HG02970 (cell line): ENCODE data around the gene TARDBP.
"Not testable (repeated sequence)": the region's sequence is repeated elsewhere in the genome, so short reads cannot be mapped to it uniquely, and the experiment has no call there.

ENCODE experiments used
- ATAC-seq: cut with Tn5 transposase; IDR thresholded peaks from one replicate; pipeline ENCODE4 v1.9.1; 2021; ENCODE audit warnings: mild to moderate bottlenecking, moderate library complexity, moderate number of reproducible peaks; ENCODE audit not compliant: unreplicated experiment, low FRiP score

Gene TARDBP

DNA sequence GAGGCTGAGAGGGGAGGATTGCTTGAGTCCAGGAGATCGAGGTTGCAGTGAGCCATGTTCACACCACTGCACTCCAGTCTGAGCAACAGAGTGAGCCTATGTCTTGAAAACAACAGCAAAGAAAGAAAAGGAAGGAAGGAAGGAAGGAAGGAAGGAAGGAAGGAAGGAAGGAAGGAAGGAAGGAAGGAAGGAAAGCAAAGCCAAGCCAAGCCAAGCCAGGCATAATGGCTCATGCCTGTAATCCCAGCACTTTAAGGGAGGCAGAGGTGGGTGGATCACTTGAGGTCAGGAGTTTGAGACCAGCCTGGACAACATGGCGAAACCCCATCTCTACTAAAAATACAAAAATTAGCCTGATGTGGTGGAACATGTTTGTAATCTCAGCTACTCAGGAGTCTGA lies 20.4 kb upstream of the TARDBP start:
- ATAC-seq: not testable (repeated sequence)

DNA sequence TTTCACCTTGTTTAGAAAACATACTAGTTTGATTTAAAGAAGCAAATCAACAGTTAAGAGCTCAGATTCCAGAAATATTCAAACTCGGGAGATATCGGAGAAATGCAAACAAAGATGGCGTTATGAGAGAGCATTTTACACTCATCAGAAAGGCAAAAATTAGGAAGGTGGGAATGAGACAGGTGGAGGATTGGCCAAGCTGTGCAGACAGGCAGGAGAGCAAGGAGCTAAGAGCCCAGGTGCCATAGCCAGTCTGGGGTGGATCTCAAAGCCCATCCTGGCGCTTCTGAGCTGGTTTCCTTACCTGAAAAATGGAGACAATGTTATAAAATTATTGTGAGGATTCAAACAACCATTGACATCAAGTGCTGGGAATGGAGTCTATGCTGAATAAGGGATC lies 19.6 kb upstream of the TARDBP start:
- ATAC-seq: no peak

DNA sequence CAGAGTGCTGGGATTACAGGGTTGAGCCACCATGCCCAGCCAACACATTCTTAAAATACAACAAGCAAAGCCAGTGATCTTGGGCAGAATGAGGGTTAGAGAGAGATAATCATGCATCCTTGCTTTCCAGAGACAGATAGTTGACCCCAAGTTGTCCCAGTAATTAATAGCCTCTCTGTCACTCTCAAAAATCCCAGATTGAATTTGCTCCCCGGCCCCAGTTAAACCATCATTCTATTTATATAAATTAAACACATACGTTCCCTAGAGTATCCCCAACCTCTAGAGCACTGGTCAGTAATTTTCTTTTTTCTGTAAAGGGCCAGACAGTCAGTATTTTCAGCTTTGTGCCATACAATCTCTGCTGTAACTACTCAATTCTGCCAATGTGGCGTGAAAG lies 16.4 kb upstream of the TARDBP start:
- ATAC-seq: no peak

DNA sequence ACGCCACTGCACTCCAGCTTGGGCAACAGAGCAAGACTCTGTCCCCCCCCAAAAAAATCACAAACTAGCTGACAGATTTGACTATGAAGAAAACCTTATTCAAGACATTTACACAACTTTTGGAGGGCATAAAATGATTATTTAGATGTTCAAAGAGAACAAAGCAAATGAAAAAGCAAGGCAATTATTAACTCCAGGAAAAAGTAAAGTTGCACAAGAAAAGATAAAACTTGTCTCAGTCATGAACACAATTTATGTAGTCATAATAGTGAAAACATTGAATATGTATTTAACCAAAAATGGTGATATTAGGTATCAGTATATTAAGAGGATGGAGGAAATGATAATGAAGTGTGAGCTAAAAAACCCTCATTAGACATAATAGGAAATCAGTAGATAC lies 11.9 kb upstream of the TARDBP start:
- ATAC-seq: no peak

DNA sequence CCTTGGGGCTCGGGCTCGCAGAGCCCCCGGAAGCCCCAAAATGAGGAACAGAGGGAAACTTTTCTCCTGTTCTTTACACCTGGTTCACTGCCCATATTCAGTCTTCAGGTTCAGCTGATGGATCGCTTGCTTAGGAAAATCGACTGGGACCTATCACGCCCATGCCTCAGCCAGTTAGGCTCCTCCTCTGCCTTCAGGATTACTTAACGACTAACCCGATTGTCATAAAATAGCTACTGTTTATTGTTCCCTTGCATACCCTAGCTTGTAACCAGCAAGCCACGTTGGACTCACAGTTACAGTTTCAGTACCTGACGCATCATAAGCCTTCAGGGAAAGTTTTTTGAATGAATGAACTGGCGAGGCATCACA lies 692 bp downstream of the TARDBP start:
- peak; percentile 3 for ATAC-seq

DNA sequence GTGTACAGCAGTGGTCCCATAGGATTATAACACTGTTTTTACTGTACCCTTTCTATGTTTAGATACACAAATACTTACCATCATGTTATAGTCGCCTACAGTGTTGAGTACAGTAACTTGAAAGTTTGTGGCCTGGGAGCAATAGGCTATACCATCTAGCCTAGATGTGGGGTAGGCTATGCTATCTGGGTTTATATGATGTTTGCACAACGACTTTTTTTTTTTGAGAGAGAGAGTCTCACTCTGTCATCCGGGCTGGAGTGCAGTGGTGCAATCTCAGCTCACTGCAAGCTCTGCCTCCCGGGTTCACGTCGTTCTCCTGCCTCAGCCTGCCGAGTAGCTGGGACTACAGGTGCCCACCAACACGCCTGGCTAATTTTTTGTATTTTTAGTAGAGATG lies 6.9 kb downstream of the TARDBP start:
- ATAC-seq: not testable (repeated sequence)

DNA sequence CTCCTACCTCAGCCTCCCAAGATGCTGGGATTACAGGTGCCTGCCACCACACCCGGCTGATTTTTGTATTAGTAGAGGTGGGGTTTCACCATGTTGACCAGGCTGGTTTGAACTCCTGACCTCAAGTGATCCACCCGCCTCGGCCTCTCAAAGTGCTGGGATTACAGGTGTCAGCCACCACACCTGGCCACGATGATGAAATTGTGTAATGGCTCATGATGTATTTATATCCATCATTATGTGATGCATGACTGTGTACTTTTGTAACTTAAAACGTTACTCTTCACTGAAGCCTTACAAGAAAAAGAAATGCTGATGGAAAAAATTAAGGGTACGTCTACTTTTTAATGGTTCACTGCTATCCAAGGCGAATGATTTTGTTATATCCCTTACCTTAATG lies 7.5 kb downstream of the TARDBP start:
- no peak for ATAC-seq

DNA sequence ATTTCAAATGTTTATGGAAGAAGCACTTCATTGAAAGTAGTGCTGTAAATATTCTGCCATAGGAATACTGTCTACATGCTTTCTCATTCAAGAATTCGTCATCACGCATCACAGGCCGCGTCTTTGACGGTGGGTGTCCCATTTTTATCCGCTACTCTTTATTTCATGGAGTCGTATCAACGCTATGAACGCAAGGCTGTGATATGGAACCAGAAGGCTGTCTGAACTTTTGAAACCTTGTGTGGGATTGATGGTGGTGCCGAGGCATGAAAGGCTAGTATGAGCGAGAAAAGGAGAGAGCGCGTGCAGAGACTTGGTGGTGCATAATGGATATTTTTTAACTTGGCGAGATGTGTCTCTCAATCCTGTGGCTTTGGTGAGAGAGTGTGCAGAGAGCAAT lies 10.7 kb downstream of the TARDBP start:
- no peak for ATAC-seq

DNA sequence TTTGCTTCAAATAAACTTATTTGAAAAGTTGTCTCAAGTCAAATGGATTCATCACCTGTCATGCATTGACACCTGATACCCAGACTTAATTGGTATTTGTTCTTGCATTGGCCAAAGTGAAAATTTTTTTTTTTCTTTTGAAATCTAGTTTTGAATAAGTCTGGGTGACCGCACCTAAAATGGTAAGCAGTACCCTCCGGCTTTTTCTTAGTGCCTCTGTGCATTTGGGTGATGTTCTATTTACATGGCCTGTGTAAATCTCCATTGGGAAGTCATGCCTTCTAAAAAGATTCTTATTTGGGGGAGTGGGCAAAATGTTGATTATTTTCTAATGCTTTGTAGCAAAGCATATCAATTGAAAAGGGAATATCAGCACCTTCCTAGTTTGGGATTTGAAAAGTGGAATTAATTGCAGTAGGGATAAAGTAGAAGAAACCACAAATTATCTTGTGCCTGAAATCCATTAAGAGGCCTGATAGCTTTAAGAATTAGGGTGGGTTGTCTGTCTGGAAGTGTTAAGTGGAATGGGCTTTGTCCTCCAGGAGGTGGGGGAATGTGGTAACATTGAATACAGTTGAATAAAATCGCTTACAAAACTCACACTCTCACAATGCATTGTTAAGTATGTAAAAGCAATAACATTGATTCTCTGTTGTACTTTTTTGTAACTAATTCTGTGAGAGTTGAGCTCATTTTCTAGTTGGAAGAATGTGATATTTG lies 11.9 kb downstream of the TARDBP start:
- no peak for ATAC-seq

DNA sequence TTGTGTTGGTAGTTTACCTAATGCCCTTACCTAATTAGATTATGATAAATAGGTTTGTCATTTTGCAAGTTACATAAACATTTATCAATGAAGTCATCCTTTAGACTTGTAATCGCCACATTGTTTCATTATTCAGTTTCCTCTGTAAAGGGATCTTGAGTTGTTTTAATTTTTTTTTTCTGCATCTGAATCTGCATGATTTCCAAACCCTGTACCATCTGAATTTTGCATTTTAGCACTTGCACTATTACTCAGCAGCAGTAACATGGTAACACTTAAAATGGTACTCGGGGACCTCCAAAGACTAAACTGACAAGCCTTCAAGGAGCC lies 12.4 kb downstream of the TARDBP start:
- ATAC-seq: no peak

DNA sequence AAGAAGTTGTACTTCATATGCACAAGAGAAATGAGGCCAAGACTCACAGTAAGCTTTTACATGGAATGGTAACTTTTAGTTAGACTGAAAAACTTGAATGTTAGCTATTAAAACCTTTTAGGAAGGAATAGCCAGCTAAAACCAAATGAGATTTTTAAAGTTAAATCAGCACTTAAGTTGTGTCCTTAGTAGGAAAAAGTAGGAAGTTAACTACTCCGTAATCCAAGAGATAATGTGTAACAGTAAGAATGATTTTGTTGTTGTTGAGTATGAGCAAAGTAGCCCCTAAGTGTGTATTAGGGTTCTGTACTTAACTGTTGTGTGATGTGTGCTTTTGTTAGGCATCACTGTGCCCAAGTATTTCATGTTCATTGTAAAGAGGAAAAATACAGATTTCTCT lies 13.2 kb downstream of the TARDBP start:
- no peak for ATAC-seq

DNA sequence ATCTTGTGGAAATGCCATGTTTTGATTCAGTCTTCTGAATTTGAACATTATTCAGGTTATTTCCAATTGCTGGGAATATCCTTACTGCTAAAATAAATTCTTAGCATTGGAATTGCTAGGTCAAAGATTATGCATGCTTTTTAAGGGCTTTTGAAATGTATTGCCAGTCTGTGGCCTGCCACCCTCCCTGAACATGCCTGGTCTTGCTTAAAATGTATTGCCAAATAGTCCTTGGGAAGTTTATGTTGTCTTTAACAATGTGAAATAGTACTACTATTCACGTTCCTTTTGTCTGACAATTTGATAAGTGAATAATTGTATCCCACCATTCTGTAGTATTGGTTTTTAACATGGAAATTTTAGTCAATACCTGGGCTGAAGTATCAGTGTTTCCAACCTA lies 13.6 kb downstream of the TARDBP start:
- no peak for ATAC-seq

DNA sequence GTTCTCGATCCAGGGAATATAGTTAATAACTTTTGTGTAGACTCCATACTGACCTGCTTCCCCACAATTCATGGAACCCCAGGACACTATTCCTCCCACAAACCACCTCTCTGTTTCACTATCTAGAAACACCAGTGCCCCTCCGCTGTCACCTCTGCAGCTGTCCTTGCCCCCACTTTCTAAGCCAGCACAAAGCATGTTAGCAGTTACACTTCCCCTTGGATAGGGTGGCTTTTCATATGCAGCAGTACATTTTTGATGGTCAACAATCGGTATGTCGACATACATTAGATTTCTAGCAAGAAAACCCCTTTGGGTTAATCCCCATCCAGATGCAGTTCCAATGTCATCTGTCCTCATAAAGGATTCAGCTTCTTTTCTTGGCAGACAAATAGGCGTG lies 14.4 kb downstream of the TARDBP start:
- no peak for ATAC-seq

DNA sequence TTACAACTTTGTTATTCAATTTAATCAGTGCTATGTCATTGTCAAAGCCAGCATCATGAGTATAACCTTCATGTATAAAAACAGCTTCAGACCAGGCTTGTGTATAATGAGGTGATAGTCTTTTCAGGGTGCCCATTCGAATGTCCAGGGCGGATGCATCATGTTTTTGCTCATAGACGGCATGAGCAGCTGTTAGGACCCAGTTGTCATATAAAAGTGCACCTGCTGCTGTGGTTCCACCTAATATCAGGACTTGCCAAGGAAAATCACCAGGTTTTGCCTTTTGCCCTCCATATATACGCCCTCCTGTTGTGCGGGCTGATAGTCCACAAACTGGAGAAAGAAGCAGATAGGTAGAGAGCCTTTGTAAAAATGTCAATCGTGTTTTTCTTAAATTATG lies 14.9 kb downstream of the TARDBP start:
- no peak for ATAC-seq

DNA sequence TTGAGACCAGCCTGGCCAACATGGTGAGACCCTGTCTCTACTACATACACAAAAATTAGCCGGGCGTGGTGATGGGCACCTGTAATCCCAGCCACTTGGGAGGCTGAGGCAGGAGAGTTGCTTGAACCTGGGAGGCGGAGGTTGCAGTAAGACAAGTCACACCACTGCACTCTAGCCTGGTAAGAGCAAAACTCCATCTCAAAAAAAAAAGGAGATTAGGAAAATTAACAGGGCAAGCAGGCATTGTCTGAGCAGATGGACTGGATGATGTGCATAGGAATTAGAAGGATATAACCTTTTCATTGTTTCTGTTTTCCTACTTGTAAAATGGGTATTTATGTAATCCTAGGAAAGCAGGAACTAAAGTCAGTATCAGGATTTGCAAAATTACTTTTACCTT lies 15.6 kb downstream of the TARDBP start:
- no peak for ATAC-seq

DNA sequence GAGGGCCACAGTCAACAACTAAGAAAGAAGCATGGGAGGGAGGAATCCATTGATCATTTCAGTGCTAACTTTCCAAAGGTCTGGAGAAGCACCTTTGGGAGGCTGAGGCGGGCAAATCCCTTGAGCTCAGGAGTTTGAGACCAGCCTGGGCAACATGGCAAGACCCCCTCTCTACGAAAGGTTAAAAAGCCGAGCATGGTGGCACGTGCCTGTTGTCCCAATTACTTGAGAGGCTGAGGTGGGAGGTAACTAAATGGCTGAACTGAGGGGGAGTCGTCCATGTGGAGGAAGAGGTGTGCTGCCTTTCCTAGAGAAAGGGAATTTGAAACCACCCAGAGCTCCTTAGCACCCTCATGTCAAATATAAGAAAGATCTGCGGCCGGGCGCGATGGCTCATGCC lies 18.4 kb downstream of the TARDBP start:
- ATAC-seq: no peak

DNA sequence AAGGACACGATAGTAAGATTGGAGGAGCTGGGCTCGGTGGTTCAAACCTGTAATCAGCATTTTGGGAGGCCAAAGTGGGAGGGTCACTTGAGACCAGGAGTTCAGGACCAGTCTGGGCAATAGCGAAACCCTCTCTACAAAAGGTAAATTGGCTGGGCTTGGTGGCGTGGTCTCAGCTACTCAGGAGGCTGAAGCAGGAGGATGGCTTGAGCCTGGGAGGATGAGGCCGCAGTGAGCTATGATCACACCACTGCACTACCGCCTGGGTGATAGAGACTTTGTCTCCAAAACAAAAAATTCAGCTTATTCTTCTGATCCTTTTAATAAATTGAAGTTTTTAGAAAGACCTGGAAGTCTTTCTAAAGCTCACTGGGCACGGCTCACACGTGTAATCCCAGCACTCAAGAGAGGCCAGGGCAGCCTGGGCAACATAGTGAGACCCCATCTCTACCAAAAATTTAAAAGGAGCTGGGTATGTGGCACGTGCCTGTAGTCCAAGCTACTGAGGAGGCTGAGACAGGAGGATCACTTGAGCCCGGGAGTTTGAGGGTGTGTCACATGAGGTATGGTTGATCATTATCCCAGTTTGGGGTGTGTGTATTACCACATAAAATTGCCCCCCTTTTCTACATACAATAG lies 19.3 kb downstream of the TARDBP start:
- ATAC-seq: no peak

DNA sequence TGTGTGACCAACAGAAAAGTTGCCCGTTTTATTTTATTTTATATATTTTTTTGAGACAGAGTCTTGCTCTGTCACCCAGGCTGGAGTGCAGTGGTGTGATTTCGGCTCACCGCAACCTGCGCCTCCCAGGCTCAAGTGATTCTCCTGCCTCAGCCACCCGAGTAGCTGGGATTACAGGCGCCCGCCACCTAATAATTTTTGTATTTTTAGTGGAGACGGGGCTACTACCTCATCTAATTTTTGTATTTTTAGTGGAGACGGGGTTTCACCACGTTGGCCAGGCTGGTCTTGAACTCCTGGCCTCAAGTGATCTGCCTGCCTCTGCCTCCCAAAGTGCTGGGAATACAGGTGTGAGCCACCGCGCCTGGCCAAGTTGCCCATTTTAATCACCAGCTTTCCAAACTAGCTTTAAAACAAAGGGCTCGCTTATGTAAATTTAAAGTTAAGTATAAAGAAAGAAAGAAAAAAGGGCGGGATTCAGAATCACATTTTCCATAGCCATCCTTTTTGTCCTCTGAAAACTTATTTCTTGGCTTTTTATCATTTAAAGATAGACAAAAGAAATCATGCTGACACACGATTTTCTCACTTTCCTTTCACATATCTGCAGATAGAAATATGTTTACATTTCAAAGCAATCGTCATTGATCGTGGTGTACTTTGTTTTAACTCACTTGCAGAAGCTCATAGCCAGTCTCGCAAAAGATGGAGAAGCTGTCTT lies 24.7 kb downstream of the TARDBP start:
- not testable (repeated sequence) for ATAC-seq

DNA sequence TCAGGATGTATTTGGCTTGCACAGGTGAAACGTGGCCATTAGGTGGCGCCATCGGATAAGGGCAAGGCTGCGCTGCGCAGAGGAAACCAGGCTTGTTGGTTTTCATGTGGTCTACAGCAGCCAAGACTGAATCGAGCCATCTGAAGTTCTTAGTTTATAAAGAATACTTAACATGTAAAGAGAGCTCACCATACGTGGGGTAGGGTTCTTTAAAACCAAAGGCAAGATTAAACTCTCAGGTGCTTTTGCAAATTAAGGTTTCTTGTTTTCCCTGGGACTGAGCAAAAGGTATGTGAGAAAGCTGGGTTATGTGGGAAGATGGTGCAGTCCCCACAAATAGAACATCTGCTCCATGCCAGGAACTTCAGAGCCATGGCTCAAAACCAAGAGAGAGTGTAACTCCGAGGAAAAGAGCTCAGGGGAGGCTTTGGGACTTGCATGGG lies 25.3 kb downstream of the TARDBP start:
- ATAC-seq: peak; percentile 66

DNA sequence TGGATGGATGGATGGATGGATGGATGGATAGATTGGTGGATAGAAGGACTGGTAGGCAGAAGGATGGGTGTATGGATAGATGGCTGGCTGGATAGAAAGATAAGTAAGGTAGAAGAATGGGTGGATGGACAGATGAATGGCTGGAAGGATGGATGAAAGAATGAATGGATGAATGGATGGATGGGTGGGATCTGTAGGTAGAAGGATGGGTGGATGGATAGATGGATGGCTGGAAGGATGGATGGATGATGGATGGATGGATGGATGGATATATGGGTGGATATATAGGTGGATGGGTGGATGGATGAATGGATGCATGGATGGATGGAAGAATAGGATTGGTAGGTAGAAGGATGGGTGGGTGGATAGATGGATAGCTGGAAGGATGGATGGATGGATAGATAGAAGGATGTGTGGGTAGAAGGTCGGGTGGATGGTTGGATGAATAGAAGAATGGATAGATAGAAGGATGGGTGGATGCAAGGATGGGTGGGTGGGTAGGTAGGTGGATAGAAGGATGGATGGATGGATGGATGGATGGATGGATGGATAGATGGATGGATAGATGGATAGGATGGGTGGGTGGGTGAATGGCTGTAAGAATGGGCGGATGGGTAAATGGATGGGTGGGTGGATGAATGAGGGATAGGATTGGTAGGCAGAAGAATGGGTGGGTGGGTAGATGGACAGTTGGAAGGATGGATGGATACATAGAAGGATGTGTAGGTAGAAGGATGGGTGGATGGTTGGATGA lies 27.1 kb downstream of the TARDBP start:
- no peak for ATAC-seq

DNA sequence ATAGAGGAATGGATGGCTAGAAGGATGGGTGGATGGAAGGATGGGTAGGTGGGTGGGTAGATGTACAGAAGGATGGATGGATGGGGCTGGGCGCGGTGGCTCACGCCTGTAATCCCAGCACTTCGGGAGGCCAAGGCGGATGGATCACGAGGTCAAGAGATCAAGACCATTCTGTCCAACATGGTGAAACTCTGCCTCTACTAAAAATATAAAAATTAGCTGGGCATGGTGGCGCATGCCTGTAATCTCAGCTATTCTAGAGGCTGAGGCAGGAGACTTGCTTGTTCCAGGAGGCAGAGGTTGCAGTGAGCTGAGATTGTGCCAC lies 27.6 kb downstream of the TARDBP start:
- not testable (repeated sequence) for ATAC-seq
